IMR-90 (cell line): ENCODE data around the gene PMM2. TPM values are rescaled to one million over a fixed set of nuclear protein-coding genes. Genes with fewer than 3 reads are reported as not detected.

Experiments used
- ATAC-seq: fragments of 200-7000 bp; cut with Tn5 transposase; 2 replicates; pipeline ENCODE4 v1.9.1; 2020; ENCODE audit warnings: low read depth, mild to moderate bottlenecking, moderate library complexity
- BruUV-seq: library from RNA; stranded (reverse); fragments of 400-500 nt; replicated peaks from 2 replicates; lab custom pipeline; 2021; lab: Mats Ljungman, UMichigan
- CTCF ChIA-PET: fragments of 300-600 bp; formaldehyde crosslinking; extraction: SDS; loops from one replicate; lab custom pipeline; 2021; ENCODE audit warnings: antibody characterized with exemption; lab: Yijun Ruan, JAX
- POLR2A ChIA-PET: fragments of 300-600 bp; sonication (Branson Sonifier 250); formaldehyde crosslinking; loops from one replicate; lab custom pipeline; 2022; ENCODE audit warnings: antibody characterized with exemption; ENCODE audit not compliant: unreplicated experiment; lab: Charles Lee
- DNase-seq: peaks from one replicate; pipeline ENCODE4 v3.0.0; 2013
- H2AFZ ChIP-seq: replicated peaks from 2 replicates; pipeline ENCODE3; 2013; ENCODE audit warnings: low read length, mild to moderate bottlenecking; ENCODE audit not compliant: poor library complexity
- H2AK5ac ChIP-seq: 2 replicates; pipeline ENCODE4 v1.6.1; 2013; ENCODE audit warnings: low read depth, low read length, inconsistent platforms
- H2AK9ac ChIP-seq: replicated peaks from 2 replicates; pipeline ENCODE3; 2013; ENCODE audit warnings: mild to moderate bottlenecking, low read depth, low read length, moderate library complexity; ENCODE audit not compliant: poor library complexity
- H2BK120ac ChIP-seq: 2 replicates; pipeline ENCODE4 v1.6.1; 2013; ENCODE audit warnings: low read depth, low read length, inconsistent platforms
- H2BK15ac ChIP-seq: 3 replicates; pipeline ENCODE4 v1.6.1; 2013; ENCODE audit warnings: low read depth, low read length, inconsistent platforms
- H2BK20ac ChIP-seq: 2 replicates; pipeline ENCODE4 v1.6.1; 2013; ENCODE audit warnings: low read depth, mild to moderate bottlenecking, inconsistent platforms, low read length, moderate library complexity
- H2BK5ac ChIP-seq: 2 replicates; pipeline ENCODE4 v1.6.1; 2013; ENCODE audit warnings: mild to moderate bottlenecking, low read depth, low read length, inconsistent platforms; ENCODE audit not compliant: poor library complexity, severe bottlenecking
- H3K14ac ChIP-seq: replicated peaks from 2 replicates; pipeline ENCODE4 v1.6.1; 2013; ENCODE audit warnings: low read depth, low read length, inconsistent platforms
- H3K18ac ChIP-seq: 2 replicates; pipeline ENCODE4 v1.6.1; 2013; ENCODE audit warnings: low read depth, low read length, control low read depth
- H3K23ac ChIP-seq: 2 replicates; pipeline ENCODE4 v1.6.1; 2013; ENCODE audit warnings: low read depth, low read length, inconsistent platforms
- H3K27ac ChIP-seq: 2 replicates; pipeline ENCODE4 v1.5.1; 2013; ENCODE audit warnings: mild to moderate bottlenecking, control low read depth, low read length; ENCODE audit not compliant: insufficient read depth
- H3K27me3 ChIP-seq: 2 replicates; pipeline ENCODE4 v1.6.1; 2013; ENCODE audit warnings: low read length; ENCODE audit not compliant: control insufficient read depth, insufficient read depth
- H3K36me3 ChIP-seq: 2 replicates; pipeline ENCODE4 v1.6.1; 2013; ENCODE audit warnings: low read length, mixed read lengths; ENCODE audit not compliant: control insufficient read depth, insufficient read depth
- H3K4ac ChIP-seq: 2 replicates; pipeline ENCODE4 v1.6.1; 2013; ENCODE audit warnings: low read depth, low read length, inconsistent platforms
- H3K4me1 ChIP-seq: 2 replicates; pipeline ENCODE4 v1.6.1; 2013; ENCODE audit warnings: low read length, mixed read lengths; ENCODE audit not compliant: control insufficient read depth, insufficient read depth
- H3K4me2 ChIP-seq: 2 replicates; pipeline ENCODE4 v1.6.1; 2013; ENCODE audit warnings: low read depth, mild to moderate bottlenecking, control low read depth, low read length, moderate library complexity
- H3K4me3 ChIP-seq: 2 replicates; pipeline ENCODE4 v1.5.1; 2013; ENCODE audit warnings: low read depth, mild to moderate bottlenecking, control low read depth, low read length, moderate library complexity; ENCODE audit not compliant: insufficient read depth
- H3K56ac ChIP-seq: 2 replicates; pipeline ENCODE4 v1.6.1; 2013; ENCODE audit warnings: low read length, inconsistent platforms; ENCODE audit not compliant: insufficient read depth; ENCODE audit errors: extremely low read depth
- H3K79me1 ChIP-seq, 2 experiments: 2 replicates each; pipeline ENCODE4 v1.6.1; 2013; ENCODE audit warnings: low read length in 2 of 2, inconsistent platforms in 1 of 2, low read depth in 1 of 2
- H3K9ac ChIP-seq: 2 replicates; pipeline ENCODE4 v1.6.1; 2013; ENCODE audit warnings: low read depth, low read length, control low read depth
- H3K9me1 ChIP-seq: 2 replicates; pipeline ENCODE4 v1.6.1; 2013; ENCODE audit warnings: low read length, inconsistent platforms; ENCODE audit not compliant: insufficient read depth
- H3K9me3 ChIP-seq: 2 replicates; pipeline ENCODE4 v1.6.1; 2013; ENCODE audit warnings: low read length; ENCODE audit not compliant: control insufficient read depth, insufficient read depth
- H4K20me1 ChIP-seq: 2 replicates; pipeline ENCODE4 v1.6.1; 2013; ENCODE audit warnings: low read length, inconsistent platforms; ENCODE audit not compliant: insufficient read depth
- H4K5ac ChIP-seq: 2 replicates; pipeline ENCODE4 v1.6.1; 2013; ENCODE audit warnings: mild to moderate bottlenecking, low read depth, low read length, control low read depth
- H4K8ac ChIP-seq, 2 experiments: 2 replicates each; pipeline ENCODE4 v1.6.1; 2013; ENCODE audit warnings: low read depth in 2 of 2, low read length in 2 of 2, control low read depth in 1 of 2, inconsistent platforms in 1 of 2
- H4K91ac ChIP-seq: 2 replicates; pipeline ENCODE4 v1.6.1; 2013; ENCODE audit warnings: low read depth, low read length, inconsistent platforms; ENCODE audit not compliant: insufficient read depth
- CEBPB ChIP-seq: IDR thresholded peaks from 2 replicates; pipeline ENCODE4 v1.6.1; 2012; ENCODE audit warnings: low read depth, low read length, improper control_type of control experiment
- CHD1 ChIP-seq: IDR thresholded peaks from 2 replicates; pipeline ENCODE4 v1.6.1; 2012; ENCODE audit warnings: low read depth, low read length, improper control_type of control experiment
- FOS ChIP-seq: fragments of 150-350 bp; IDR thresholded peaks from 2 replicates; pipeline ENCODE4 v1.6.1; 2016; ENCODE audit warnings: low read depth, low read length
- MAFK ChIP-seq: IDR thresholded peaks from 2 replicates; pipeline ENCODE4 v1.6.1; 2012; ENCODE audit warnings: low read depth, low read length, improper control_type of control experiment
- MAZ ChIP-seq: IDR thresholded peaks from 2 replicates; pipeline ENCODE4 v1.6.1; 2012; ENCODE audit warnings: low read depth, mild to moderate bottlenecking, low read length, improper control_type of control experiment, moderate library complexity, borderline replicate concordance
- NFE2L2 ChIP-seq: fragments of 150-350 bp; IDR thresholded peaks from 2 replicates; pipeline ENCODE4 v1.6.1; 2016; ENCODE audit warnings: low read depth, mild to moderate bottlenecking, low read length
- RAD21 ChIP-seq: IDR thresholded peaks from 2 replicates; pipeline ENCODE4 v1.6.1; 2012; ENCODE audit warnings: low read length, improper control_type of control experiment
- WGBS, 2 experiments: methylation state at CpG; one replicate each; pipeline versions ENCODE4 v1.1.5 to v1.1.7; 2013; ENCODE audit warnings: missing lambda C conversion rate in 2 of 2; ENCODE audit not compliant: insufficient read length in 1 of 2; ENCODE audit errors: extremely low coverage in 2 of 2; 5-methylcytosine and 5-hydroxymethylcytosine counted together
- dilution Hi-C: fragments of 300-500 bp; cut with HindIII; formaldehyde crosslinking; loops from one replicate; pipeline ENCODE4 v1.14.3; 2018; ENCODE audit warnings: low sequenced_read_pairs; ENCODE audit not compliant: unreplicated experiment
- in situ Hi-C: fragments of 300-500 bp; cut with MboI; formaldehyde crosslinking; loops from 3 replicates; pipeline ENCODE4 v1.14.3; 2019; ENCODE audit warnings: low sequenced_read_pairs, inconsistent platforms, mixed read lengths
- intact Hi-C: fragments of 100-400 bp; cut with micrococcal nuclease; formaldehyde crosslinking; loops from 2 replicates; pipeline ENCODE4 v1.10.0; 2022
- polyA plus RNA-seq, 3 experiments: library from polyadenylated mRNA; depleted of rRNA; stranded (reverse); fragments of >200 nt; gene quantifications; 2 replicates each; pipeline ENCODE4 v1.2.3, GENCODE V29; 2012; ENCODE audit warnings: low replicate concordance in 1 of 3
- total RNA-seq: library from RNA; depleted of rRNA; stranded (reverse); fragments of >200 nt; gene quantifications from 2 replicates; pipeline ENCODE4 v1.2.3, GENCODE V29; 2012
- TF ChIP-seq, protein P1 (sequence below): fragments of 150-350 bp; IDR thresholded peaks from 2 replicates; pipeline ENCODE4 v1.6.1; 2016; ENCODE audit warnings: low read depth, mild to moderate bottlenecking, low read length, moderate library complexity, borderline replicate concordance
- TF ChIP-seq, protein P2 (sequence below): conservative IDR thresholded peaks from 2 replicates; pipeline ENCODE4 v1.5.1; 2012; ENCODE audit warnings: mild to moderate bottlenecking, low read depth, low read length, improper control_type of control experiment

Gene PMM2
- total and polyA plus RNA-seq, 2 of the 4 experiments (the other 2 are of a cell fraction): 25.8 to 38.9 TPM

DNA sequence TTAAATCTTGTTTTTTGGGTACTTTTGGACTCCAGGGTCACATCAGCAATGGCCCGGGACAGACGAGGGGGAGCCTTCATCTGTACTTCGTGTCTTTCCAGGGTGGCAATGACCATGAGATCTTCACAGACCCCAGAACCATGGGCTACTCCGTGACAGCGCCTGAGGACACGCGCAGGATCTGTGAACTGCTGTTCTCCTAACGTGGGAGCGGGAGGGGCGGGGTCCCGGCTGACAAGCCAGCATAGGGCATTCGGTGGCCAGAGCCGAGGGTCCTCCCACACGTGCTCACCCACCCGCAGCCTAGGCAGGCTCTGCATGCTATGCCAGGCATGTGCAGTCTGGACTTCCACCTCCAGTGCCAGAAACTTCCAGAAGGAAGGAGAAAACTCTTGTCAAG is 50.0 kb downstream of the PMM2 start:
- Histone ChIP-seq H4K8ac (no peak overlapping the region), H3K23ac (no peak overlapping the region)

More for the DNA sequence above, 50.0 kb downstream of the PMM2 start:
- dilution Hi-C loops: no loop called here
- no peak overlapping the region for H3K4me2 ChIP-seq
- no peak overlapping the region for H2BK15ac ChIP-seq
- intact Hi-C loops: no loop called here
- no peak overlapping the region for H3K18ac ChIP-seq
- H3K4me1 ChIP-seq: peaks cover 21% of the 10 kb centered on the region
- no peak overlapping the region for H4K5ac ChIP-seq
- no peaks in the 10 kb centered on the region for H3K27me3 ChIP-seq
- H2AK5ac ChIP-seq: no peak overlapping the region
- no peak overlapping the region for H4K91ac ChIP-seq
- H3K9ac ChIP-seq: no peak overlapping the region
- ATAC-seq: no peak
- CTCF ChIA-PET: no interaction called here
- H2BK5ac ChIP-seq: no peak overlapping the region
- H2AFZ ChIP-seq: no peak overlapping the region
- no peak for TF ChIP-seq FOS
- TF ChIP-seq, protein P1, sequence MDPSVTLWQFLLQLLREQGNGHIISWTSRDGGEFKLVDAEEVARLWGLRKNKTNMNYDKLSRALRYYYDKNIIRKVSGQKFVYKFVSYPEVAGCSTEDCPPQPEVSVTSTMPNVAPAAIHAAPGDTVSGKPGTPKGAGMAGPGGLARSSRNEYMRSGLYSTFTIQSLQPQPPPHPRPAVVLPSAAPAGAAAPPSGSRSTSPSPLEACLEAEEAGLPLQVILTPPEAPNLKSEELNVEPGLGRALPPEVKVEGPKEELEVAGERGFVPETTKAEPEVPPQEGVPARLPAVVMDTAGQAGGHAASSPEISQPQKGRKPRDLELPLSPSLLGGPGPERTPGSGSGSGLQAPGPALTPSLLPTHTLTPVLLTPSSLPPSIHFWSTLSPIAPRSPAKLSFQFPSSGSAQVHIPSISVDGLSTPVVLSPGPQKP: no peak
- no peak for TF ChIP-seq NFE2L2
- TF ChIP-seq CEBPB: no peak
- TF ChIP-seq CHD1: no peak
- TF ChIP-seq, protein P2, sequence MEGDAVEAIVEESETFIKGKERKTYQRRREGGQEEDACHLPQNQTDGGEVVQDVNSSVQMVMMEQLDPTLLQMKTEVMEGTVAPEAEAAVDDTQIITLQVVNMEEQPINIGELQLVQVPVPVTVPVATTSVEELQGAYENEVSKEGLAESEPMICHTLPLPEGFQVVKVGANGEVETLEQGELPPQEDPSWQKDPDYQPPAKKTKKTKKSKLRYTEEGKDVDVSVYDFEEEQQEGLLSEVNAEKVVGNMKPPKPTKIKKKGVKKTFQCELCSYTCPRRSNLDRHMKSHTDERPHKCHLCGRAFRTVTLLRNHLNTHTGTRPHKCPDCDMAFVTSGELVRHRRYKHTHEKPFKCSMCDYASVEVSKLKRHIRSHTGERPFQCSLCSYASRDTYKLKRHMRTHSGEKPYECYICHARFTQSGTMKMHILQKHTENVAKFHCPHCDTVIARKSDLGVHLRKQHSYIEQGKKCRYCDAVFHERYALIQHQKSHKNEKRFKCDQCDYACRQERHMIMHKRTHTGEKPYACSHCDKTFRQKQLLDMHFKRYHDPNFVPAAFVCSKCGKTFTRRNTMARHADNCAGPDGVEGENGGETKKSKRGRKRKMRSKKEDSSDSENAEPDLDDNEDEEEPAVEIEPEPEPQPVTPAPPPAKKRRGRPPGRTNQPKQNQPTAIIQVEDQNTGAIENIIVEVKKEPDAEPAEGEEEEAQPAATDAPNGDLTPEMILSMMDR: no peak
- no peak for TF ChIP-seq MAFK
- no peak for TF ChIP-seq RAD21
- no peak for TF ChIP-seq MAZ
- in situ Hi-C loops: no loop called here
- H2BK120ac ChIP-seq: no peak overlapping the region
- BruUV-seq: no TSS peak
- H4K20me1 ChIP-seq: peaks cover 70% of the 10 kb centered on the region
- POLR2A ChIA-PET: no interaction called here
- no peaks in the 10 kb centered on the region for H3K9me3 ChIP-seq
- H2BK20ac ChIP-seq: no peak overlapping the region
- H2AK9ac ChIP-seq: no peak overlapping the region
- no peak overlapping the region for H3K56ac ChIP-seq
- H3K4ac ChIP-seq: no peak overlapping the region
- no peak overlapping the region for H3K4me3 ChIP-seq
- no peak overlapping the region for H3K27ac ChIP-seq
- no peak overlapping the region for H3K14ac ChIP-seq
- peaks cover 26 to 64% of the 10 kb centered on the region in 2 experiments; a peak in 3 of 4 replicates for H3K79me1 ChIP-seq
- 96% methylated on average over 11 of the region's 15 CpGs; no CpG with 5 or more reads in 1 of the 2 experiments for WGBS, 2 experiments
- no peak for DNase-seq
- H3K9me1 ChIP-seq: peaks cover 15% of the 10 kb centered on the region
- H3K36me3 ChIP-seq: peaks cover 49% of the 10 kb centered on the region
